ENCODE results near the gene OR10W1. TPM values are rescaled to one million over a fixed set of nuclear protein-coding genes. Genes with fewer than 3 reads are reported as not detected.

OR10W1 gene
- polyA plus RNA-seq, 1 of the 3 experiments (the other 2 are of a cell fraction) = not detected

- TF ChIP-seq FOSL2 (IDR thresholded peaks at IDR 0.05; ENCODE audit: borderline replicate concordance, low read depth) (no peak), ELF1 (IDR thresholded peaks at IDR 0.05) (no peak), RCOR1 (IDR thresholded peaks at IDR 0.05; ENCODE audit: low read length) (no peak), NFIC (IDR thresholded peaks at IDR 0.05; ENCODE audit: borderline replicate concordance) (no peak), JUND (IDR thresholded peaks at IDR 0.05) (no peak), IRF3 (IDR thresholded peaks at IDR 0.05; ENCODE audit: low read depth, low read length) (no peak), RAD21 (IDR thresholded peaks at IDR 0.05; ENCODE audit: low read length) (no peak)
- TF ChIP-seq, protein P1, sequence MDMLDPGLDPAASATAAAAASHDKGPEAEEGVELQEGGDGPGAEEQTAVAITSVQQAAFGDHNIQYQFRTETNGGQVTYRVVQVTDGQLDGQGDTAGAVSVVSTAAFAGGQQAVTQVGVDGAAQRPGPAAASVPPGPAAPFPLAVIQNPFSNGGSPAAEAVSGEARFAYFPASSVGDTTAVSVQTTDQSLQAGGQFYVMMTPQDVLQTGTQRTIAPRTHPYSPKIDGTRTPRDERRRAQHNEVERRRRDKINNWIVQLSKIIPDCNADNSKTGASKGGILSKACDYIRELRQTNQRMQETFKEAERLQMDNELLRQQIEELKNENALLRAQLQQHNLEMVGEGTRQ (IDR thresholded peaks at IDR 0.05; ENCODE audit: borderline replicate concordance, low read depth, low read length) = no peak
- TF ChIP-seq, protein P2, sequence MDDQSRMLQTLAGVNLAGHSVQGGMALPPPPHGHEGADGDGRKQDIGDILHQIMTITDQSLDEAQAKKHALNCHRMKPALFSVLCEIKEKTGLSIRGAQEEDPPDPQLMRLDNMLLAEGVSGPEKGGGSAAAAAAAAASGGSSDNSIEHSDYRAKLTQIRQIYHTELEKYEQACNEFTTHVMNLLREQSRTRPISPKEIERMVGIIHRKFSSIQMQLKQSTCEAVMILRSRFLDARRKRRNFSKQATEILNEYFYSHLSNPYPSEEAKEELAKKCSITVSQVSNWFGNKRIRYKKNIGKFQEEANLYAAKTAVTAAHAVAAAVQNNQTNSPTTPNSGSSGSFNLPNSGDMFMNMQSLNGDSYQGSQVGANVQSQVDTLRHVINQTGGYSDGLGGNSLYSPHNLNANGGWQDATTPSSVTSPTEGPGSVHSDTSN (IDR thresholded peaks at IDR 0.05) = no peak
These were observed 40.0 kb downstream of the OR10W1 start (continued) for GRCh38 chr11:58227956-58228615.

- Histone ChIP-seq H3K27ac (ENCODE audit: low read depth in 2 of 2, low read length in 1 of 2) (no peak overlapping the region), H3F3A (replicated peaks; ENCODE audit: insufficient read depth) (no peaks in the 10 kb centered on the region), H3K27me3 (ENCODE audit: insufficient read depth) (peaks cover 2% of the 10 kb centered on the region; the same call in 1 of the 2 replicates), H4K20me1 (ENCODE audit: insufficient read depth) (no peaks in the 10 kb centered on the region), H3K36me3 (replicated peaks in 1 of 2; ENCODE audit: control insufficient read depth in 1 of 2, insufficient read depth in 2 of 2, low read length in 1 of 2) (no peaks in the 10 kb centered on the region), H3K9me2 (no peaks in the 10 kb centered on the region), H3K79me2 (ENCODE audit: insufficient read depth) (no peaks in the 10 kb centered on the region), H3K9ac (no peak overlapping the region), H3K4me3 (ENCODE audit: low read depth in 2 of 2, low read length in 1 of 2) (no peak overlapping the region), H2AFZ (ENCODE audit: low read depth) (no peak overlapping the region), H3K4me2 (no peak overlapping the region), H3K9me3 (no peaks in the 10 kb centered on the region), H3K4me1 (ENCODE audit: control insufficient read depth in 1 of 2, insufficient read depth in 2 of 2, low read depth in 1 of 2, low read length in 1 of 2) (no peaks in the 10 kb centered on the region)
- POLR2A ChIA-PET = no interaction called here
- WGBS (ENCODE audit: low lambda C conversion rate) = 5% methylated on average over 7 of the region's 7 CpGs
- TF ChIP-seq TAF1 (IDR thresholded peaks at IDR 0.05; ENCODE audit: borderline replicate concordance, low read depth, low read length) (no peak), GATA2 (CRISPR knock-in tag; IDR thresholded peaks at IDR 0.05) (no peak), FOXM1 (IDR thresholded peaks at IDR 0.05; ENCODE audit: low read depth) (no peak), RXRA (IDR thresholded peaks at IDR 0.05; ENCODE audit: borderline replicate concordance, low read depth) (no peak), TEAD4 (IDR thresholded peaks at IDR 0.05; ENCODE audit: borderline replicate concordance, insufficient read depth) (no peak), SMC3 (IDR thresholded peaks at IDR 0.05; ENCODE audit: low read depth, low read length) (no peak), SIN3A (IDR thresholded peaks at IDR 0.05; ENCODE audit: borderline replicate concordance, low read depth, low read length) (no peak), REST (IDR thresholded peaks at IDR 0.05; ENCODE audit: low read depth, low read length) (no peak), RAD21 (IDR thresholded peaks at IDR 0.05; ENCODE audit: low read length) (no peak), FOXJ3 (CRISPR knock-in tag; IDR thresholded peaks at IDR 0.05) (no peak)
- TF ChIP-seq, protein P3, sequence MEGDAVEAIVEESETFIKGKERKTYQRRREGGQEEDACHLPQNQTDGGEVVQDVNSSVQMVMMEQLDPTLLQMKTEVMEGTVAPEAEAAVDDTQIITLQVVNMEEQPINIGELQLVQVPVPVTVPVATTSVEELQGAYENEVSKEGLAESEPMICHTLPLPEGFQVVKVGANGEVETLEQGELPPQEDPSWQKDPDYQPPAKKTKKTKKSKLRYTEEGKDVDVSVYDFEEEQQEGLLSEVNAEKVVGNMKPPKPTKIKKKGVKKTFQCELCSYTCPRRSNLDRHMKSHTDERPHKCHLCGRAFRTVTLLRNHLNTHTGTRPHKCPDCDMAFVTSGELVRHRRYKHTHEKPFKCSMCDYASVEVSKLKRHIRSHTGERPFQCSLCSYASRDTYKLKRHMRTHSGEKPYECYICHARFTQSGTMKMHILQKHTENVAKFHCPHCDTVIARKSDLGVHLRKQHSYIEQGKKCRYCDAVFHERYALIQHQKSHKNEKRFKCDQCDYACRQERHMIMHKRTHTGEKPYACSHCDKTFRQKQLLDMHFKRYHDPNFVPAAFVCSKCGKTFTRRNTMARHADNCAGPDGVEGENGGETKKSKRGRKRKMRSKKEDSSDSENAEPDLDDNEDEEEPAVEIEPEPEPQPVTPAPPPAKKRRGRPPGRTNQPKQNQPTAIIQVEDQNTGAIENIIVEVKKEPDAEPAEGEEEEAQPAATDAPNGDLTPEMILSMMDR (IDR thresholded peaks at IDR 0.05) = no peak
- TF ChIP-seq, protein P2 (IDR thresholded peaks at IDR 0.05) = no peak
- CTCF ChIA-PET = no interaction called here
- no peak for DNase-seq
These were observed 45.3 kb downstream of the OR10W1 start for GRCh38 chr11:58222721-58223120.
